ENCODE results near the gene AVPI1. TPM values are rescaled to one million over a fixed set of nuclear protein-coding genes. Genes with fewer than 3 reads are reported as not detected.
"Not testable (repeated sequence)": the region's sequence is repeated elsewhere in the genome, so short reads cannot be mapped to it uniquely, and the experiment has no call there.

The AVPI1 gene
- total RNA-seq, 4 donors from 2014 or later: 7.7 to 21.7 (median 15.4) TPM

DNA sequence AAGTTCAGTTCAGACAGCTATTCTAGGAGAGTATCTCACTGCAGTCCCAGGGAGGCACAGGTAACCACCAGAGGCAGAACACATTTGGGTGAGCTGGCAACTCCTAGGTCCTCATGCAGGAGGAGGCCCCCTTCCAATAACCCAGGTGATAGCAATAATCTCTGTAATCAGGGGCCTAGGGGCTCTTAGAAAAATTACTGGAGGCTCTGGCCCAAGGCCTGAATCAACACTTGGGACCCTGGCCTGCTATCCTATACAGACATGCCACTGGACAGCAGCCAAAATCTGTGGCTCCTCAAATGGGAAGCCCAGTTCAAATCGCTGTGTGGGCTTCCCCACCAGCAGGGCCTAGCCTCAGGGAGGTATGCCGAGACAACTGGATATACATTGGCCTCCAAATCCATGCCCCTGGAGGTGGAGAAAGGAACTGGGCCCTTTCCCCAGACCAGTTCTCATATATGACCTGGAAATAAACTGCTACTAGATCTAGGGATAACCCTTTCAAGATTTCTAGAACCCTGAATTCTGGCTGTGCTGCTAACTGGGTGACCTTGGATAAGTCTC lies 1.6 kb downstream of the AVPI1 start:
- intact Hi-C loops (cut with DNase I): no loop called here
- H3K36me3 ChIP-seq: no peaks in the 10 kb centered on the region
- H3K4me1 ChIP-seq: peaks cover 45 to 81% (median 60%) of the 10 kb centered on the region in 3 donors
- H3K27me3 ChIP-seq: no peaks in the 10 kb centered on the region
- peak overlapping the region; percentile 55 to 86 (median 70) for H3K4me3 ChIP-seq
- DNase-seq: no peak
- TF ChIP-seq, protein P1, sequence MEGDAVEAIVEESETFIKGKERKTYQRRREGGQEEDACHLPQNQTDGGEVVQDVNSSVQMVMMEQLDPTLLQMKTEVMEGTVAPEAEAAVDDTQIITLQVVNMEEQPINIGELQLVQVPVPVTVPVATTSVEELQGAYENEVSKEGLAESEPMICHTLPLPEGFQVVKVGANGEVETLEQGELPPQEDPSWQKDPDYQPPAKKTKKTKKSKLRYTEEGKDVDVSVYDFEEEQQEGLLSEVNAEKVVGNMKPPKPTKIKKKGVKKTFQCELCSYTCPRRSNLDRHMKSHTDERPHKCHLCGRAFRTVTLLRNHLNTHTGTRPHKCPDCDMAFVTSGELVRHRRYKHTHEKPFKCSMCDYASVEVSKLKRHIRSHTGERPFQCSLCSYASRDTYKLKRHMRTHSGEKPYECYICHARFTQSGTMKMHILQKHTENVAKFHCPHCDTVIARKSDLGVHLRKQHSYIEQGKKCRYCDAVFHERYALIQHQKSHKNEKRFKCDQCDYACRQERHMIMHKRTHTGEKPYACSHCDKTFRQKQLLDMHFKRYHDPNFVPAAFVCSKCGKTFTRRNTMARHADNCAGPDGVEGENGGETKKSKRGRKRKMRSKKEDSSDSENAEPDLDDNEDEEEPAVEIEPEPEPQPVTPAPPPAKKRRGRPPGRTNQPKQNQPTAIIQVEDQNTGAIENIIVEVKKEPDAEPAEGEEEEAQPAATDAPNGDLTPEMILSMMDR (IDR thresholded peaks at IDR 0.05): peak in 4 of 6 experiments; percentile 24 to 48 (median 36)
- TF ChIP-seq POLR2A (IDR thresholded peaks at IDR 0.05): no peak
- H3K9me3 ChIP-seq: no peaks in the 10 kb centered on the region
- 47% methylated on average over 2 of the region's 2 CpGs; no CpG with 5 or more reads in 1 of the 2 donors for WGBS, 2 donors
- peak overlapping the region; percentile 88 to 97 (median 94) for H3K27ac ChIP-seq

- peaks cover 0 to under 1% (median 0%) of the 10 kb centered on the region in 3 donors for H3K36me3 ChIP-seq
- peak overlapping the region in 3 of 4 donors; percentile 55 to 86 (median 82) for H3K4me3 ChIP-seq
- no peaks in the 10 kb centered on the region for H3K27me3 ChIP-seq
- no peak for DNase-seq
- peaks cover 45 to 76% (median 58%) of the 10 kb centered on the region in 3 donors for H3K4me1 ChIP-seq
- intact Hi-C loops (cut with DNase I): no loop called here
- H3K9me3 ChIP-seq: no peaks in the 10 kb centered on the region
- no peak for TF ChIP-seq POLR2A (IDR thresholded peaks at IDR 0.05)
- TF ChIP-seq, protein P1 (IDR thresholded peaks at IDR 0.05): no peak
- H3K27ac ChIP-seq: peak overlapping the region; percentile 88 to 97 (median 94)
- WGBS, 2 donors: 40 to 53% methylated on average over 5 of the region's 5 CpGs
Measured at GRCh38 chr10:97684866-97685394, 2.1 kb downstream of the AVPI1 start.

DNA sequence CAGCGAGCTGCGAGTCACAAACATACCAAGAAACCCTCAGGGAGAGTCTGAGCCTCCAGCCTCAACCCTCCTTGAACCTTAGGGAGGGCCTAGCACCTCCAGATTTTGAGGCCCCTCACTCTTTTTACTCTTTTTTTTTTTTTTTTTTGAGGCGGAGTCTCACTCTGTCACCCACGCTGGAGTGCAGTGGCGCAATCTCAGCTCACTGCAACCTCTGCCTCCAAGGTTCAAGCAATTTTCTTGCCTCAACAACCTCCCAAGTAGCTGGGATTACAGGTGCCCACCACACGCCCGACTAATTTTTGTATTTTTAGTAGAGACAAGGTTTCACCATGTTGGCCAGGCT lies 2.7 kb downstream of the AVPI1 start:
- DNase-seq; H3K9me3 ChIP-seq; H3K27me3 ChIP-seq; intact Hi-C loops (cut with DNase I); H3K36me3 ChIP-seq: not testable (repeated sequence)
- H3K4me1 ChIP-seq: peaks cover 44 to 70% (median 53%) of the 10 kb centered on the region in 3 donors
- peak overlapping the region; percentile 88 to 97 (median 94) for H3K27ac ChIP-seq
- 50 to 84% methylated on average over 5 to 7 of the region's 7 CpGs for WGBS, 2 donors
- H3K4me3 ChIP-seq: peak overlapping the region in 3 of 4 donors; percentile 55 to 86 (median 82)

DNA sequence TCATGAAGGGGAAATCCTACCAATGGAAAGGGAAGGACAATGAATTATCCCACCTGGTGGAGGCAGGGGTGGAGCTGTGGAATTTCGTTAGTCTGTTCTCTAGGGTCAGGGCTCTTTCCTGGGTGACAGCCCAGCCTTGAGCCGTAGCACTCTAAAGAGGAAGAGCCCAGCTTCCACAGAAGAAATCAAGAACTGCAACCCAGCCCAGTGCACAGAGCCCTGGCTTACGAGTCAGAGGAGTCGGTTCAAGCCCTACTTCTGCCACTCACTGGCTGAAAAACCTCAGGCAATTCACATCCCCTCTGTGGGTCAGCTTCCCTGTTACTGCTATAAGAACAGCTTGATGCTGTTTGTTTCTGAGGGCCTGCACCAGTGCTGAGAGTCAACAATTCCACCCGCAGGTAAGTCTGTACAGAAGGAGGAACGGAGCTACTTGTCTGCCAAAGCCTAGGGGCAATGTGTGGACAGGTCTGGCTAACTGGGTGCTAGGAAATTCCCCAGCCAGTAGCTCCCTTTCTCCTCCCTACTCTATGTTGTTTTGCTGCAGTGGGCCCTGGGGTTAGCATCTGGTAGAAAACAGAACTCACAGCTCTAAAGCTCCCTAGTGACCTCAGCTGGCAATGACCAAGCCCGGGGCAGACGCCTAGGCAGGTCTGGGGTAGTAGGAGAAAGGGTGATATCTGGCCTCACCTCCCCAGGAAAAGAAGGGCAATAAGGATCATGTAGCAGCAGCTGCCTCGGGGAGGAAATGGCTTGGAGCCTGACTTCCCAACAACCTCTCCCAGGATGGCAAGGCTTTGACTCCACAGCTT lies 3.3 kb downstream of the AVPI1 start:
- Histone ChIP-seq H3K4me1 (peaks cover 38 to 64% (median 47%) of the 10 kb centered on the region in 3 donors), H3K4me3 (peak overlapping the region in 3 of 4 donors; percentile 55 to 86 (median 82)), H3K27me3 (no peaks in the 10 kb centered on the region), H3K27ac (peak overlapping the region; percentile 88 to 97 (median 94)), H3K36me3 (peaks cover 0 to 12% (median 0%) of the 10 kb centered on the region in 3 donors), H3K9me3 (no peaks in the 10 kb centered on the region)
- TF ChIP-seq, protein P1 (IDR thresholded peaks at IDR 0.05): no peak
- TF ChIP-seq POLR2A (IDR thresholded peaks at IDR 0.05): peak in 1 of 4 donors; percentile 4
- intact Hi-C loops (cut with DNase I): no loop called here
- no peak for DNase-seq
- 31 to 65% methylated on average over 6 to 8 of the region's 9 CpGs for WGBS, 2 donors

GRCh38 chr10:97682042-97682441 lies 5.0 kb downstream of the AVPI1 start:
- 76% methylated on average over 3 to 4 of the region's 4 CpGs for WGBS, 2 donors
- Histone ChIP-seq H3K9me3 (no peaks in the 10 kb centered on the region), H3K36me3 (peaks cover 0 to 29% (median 13%) of the 10 kb centered on the region in 3 donors), H3K27me3 (no peaks in the 10 kb centered on the region), H3K4me3 (no peak overlapping the region), H3K4me1 (peaks cover 23 to 49% (median 33%) of the 10 kb centered on the region in 3 donors), H3K27ac (peak overlapping the region in 2 of 4 donors; percentile 27 to 97)
- intact Hi-C loops (cut with DNase I): no loop called here
- no peak for DNase-seq
- no peak for TF ChIP-seq POLR2A (IDR thresholded peaks at IDR 0.05)

GRCh38 chr10:97679594-97679993 lies 7.4 kb downstream of the AVPI1 start:
- no peaks in the 10 kb centered on the region for H3K27me3 ChIP-seq
- intact Hi-C loops (cut with DNase I): loop anchor here (10.0 kb wide), 1 partner anchor 55 kb away; the partner anchor contains the start of gene ZFYVE27
- H3K9me3 ChIP-seq: no peaks in the 10 kb centered on the region
- H3K27ac ChIP-seq: no peak overlapping the region
- no peak for DNase-seq
- peaks cover 12 to 35% (median 23%) of the 10 kb centered on the region in 3 donors for H3K4me1 ChIP-seq
- no peak overlapping the region for H3K4me3 ChIP-seq
- TF ChIP-seq, protein P1 (IDR thresholded peaks at IDR 0.05): no peak
- TF ChIP-seq POLR2A (IDR thresholded peaks at IDR 0.05): no peak
- H3K36me3 ChIP-seq: peaks cover 0 to 54% (median 30%) of the 10 kb centered on the region in 3 donors
- WGBS, 2 donors: 80 to 87% methylated on average over 1 to 9 of the region's 16 CpGs
